Body of pancreas (tissue), 4 donors: ENCODE results near the gene CCDC33.

ENCODE experiments used
- POLR2A ChIP-seq, 3 donors: fragments of 450-650 bp; IDR thresholded peaks; one replicate each; pipeline ENCODE4 v1.6.1; 2016; ENCODE audit warnings: antibody characterized with exemption in 3 of 3, mild to moderate bottlenecking in 2 of 3
- TF ChIP-seq, protein P1 (sequence below), 7 experiments: fragments of 450-650 bp in 4 of 7; fragments of 200-600 bp in 3 of 7; sonication (generic) in 3 of 7; IDR thresholded peaks; one replicate each; pipeline ENCODE4 v1.5.1; 2016 to 2019; ENCODE audit warnings: antibody characterized with exemption in 7 of 7

DNA sequence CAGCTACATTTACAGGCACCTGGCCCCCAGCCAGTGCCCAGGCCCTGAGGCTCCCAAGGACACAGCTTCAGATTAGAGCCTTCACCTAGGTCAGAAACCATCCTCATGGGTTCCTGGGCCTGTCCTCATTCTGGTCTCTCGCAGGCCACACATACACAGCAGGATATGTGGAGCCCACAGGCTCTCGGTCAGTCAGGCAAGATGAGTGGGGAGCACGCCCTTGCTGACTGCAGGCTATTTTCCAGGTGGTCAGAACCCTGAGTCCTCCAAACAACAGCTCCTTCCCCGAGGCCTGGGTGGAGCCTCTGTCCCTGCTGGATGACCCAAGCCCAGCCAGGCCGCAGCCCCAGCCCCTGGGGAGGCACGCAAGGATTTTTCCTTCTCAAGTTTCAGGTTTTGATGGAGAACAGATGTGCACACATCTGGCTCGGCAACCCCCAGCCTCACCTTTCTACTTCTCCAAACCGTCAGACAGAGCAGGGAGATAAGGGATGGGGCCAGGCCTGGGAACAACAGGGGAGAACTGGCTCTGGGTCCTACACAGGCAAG, 35.2 kb upstream of the CCDC33 start:
- TF ChIP-seq, protein P1, sequence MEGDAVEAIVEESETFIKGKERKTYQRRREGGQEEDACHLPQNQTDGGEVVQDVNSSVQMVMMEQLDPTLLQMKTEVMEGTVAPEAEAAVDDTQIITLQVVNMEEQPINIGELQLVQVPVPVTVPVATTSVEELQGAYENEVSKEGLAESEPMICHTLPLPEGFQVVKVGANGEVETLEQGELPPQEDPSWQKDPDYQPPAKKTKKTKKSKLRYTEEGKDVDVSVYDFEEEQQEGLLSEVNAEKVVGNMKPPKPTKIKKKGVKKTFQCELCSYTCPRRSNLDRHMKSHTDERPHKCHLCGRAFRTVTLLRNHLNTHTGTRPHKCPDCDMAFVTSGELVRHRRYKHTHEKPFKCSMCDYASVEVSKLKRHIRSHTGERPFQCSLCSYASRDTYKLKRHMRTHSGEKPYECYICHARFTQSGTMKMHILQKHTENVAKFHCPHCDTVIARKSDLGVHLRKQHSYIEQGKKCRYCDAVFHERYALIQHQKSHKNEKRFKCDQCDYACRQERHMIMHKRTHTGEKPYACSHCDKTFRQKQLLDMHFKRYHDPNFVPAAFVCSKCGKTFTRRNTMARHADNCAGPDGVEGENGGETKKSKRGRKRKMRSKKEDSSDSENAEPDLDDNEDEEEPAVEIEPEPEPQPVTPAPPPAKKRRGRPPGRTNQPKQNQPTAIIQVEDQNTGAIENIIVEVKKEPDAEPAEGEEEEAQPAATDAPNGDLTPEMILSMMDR (IDR thresholded peaks at IDR 0.05) = no peak
- TF ChIP-seq POLR2A (IDR thresholded peaks at IDR 0.05) = no peak
